NB4 (cell line): ENCODE data around the gene CCDC34.

Source experiments
- DNase-seq: peaks from one replicate; pipeline ENCODE4 v3.0.0; 2010; ENCODE audit warnings: low read depth
- H3K4me3 ChIP-seq: one replicate; pipeline ENCODE4 v1.5.1; 2011; ENCODE audit warnings: mild to moderate bottlenecking, low read depth, low read length, moderate library complexity
- MYC ChIP-seq: IDR thresholded peaks from 2 replicates; pipeline ENCODE4 v1.6.1; 2011; ENCODE audit warnings: low read depth, low read length
- POLR2A ChIP-seq: IDR thresholded peaks from 2 replicates; pipeline ENCODE4 v1.6.1; 2011; ENCODE audit warnings: mild to moderate bottlenecking; ENCODE audit not compliant: insufficient read length; ENCODE audit errors: extremely low read depth
- TF ChIP-seq, protein P1 (sequence below): IDR thresholded peaks from one replicate; pipeline ENCODE4 v1.5.1; 2012; ENCODE audit warnings: low read depth, low read length
- TF ChIP-seq, protein P2 (sequence below): IDR thresholded peaks from 2 replicates; pipeline ENCODE4 v1.6.1; 2011; ENCODE audit warnings: low read depth, low read length

The CCDC34 gene

DNA sequence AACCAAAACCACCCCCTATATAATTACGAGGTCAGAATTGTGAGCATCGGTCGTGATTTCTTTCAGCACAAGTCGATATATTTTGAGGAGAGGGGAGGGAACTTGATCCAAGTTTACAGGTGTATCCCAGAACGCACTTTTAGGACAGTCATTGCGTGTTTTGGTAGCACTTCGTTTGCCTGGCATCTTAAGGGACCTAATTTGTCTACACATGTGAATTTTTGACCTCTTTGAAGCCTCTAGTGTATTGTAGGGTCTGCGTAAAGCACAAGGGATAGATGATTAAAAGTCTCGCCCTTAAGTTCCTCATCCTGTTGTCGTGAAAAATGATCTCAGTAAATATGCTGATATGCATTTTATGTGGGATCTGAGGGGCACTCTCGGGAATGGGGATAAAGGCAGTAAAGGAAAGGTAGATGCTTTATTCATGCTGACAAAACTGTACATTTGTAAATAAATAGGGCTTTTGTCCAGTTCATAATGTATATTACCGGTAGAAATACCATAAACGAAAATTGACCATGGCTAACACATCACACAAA is 632 bp upstream of the CCDC34 start:
- peak overlapping the region; percentile 58 for H3K4me3 ChIP-seq
- DNase-seq = no peak
- no peak for TF ChIP-seq POLR2A
- TF ChIP-seq, protein P1, sequence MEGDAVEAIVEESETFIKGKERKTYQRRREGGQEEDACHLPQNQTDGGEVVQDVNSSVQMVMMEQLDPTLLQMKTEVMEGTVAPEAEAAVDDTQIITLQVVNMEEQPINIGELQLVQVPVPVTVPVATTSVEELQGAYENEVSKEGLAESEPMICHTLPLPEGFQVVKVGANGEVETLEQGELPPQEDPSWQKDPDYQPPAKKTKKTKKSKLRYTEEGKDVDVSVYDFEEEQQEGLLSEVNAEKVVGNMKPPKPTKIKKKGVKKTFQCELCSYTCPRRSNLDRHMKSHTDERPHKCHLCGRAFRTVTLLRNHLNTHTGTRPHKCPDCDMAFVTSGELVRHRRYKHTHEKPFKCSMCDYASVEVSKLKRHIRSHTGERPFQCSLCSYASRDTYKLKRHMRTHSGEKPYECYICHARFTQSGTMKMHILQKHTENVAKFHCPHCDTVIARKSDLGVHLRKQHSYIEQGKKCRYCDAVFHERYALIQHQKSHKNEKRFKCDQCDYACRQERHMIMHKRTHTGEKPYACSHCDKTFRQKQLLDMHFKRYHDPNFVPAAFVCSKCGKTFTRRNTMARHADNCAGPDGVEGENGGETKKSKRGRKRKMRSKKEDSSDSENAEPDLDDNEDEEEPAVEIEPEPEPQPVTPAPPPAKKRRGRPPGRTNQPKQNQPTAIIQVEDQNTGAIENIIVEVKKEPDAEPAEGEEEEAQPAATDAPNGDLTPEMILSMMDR = no peak

DNA sequence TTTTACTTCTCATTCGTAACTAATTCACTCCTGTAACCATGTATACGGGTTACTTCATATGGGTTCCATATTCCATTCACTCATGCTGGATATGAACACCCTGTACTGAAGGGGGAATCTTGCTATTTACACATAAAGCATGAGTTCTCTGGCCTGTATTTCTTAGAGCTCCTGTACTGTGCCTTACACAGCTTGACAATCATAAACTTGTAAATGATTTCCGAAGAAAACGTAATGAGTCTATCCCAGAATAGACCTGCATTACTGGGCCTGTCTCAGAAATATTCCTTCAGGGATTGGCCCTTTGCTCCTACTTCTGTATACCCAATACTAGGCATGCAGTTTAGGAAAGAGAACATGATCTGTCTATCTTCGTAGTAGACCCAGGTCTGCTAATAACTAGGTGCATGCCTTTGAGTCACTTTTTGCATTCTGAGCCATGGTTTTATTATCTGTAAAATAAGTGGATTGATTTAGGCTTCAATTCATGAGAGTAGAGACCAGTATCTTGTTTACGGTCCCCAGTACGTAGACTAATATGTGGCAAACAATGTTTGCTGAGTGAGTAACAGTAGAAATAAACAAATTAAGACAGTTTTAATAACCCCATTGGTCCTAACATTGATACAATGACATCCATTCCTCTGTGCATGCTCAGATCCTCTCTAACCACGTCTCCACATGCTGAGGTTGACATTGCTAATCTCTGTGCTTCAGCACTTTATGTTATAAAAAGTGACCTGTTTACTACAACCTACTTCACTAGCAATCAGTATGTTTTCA is 1.2 kb downstream of the CCDC34 start:
- no peak for DNase-seq
- peak overlapping the region; percentile 85 for H3K4me3 ChIP-seq
- no peak for TF ChIP-seq MYC
- TF ChIP-seq, protein P1 = no peak
- TF ChIP-seq, protein P2, sequence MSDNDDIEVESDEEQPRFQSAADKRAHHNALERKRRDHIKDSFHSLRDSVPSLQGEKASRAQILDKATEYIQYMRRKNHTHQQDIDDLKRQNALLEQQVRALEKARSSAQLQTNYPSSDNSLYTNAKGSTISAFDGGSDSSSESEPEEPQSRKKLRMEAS = no peak

DNA sequence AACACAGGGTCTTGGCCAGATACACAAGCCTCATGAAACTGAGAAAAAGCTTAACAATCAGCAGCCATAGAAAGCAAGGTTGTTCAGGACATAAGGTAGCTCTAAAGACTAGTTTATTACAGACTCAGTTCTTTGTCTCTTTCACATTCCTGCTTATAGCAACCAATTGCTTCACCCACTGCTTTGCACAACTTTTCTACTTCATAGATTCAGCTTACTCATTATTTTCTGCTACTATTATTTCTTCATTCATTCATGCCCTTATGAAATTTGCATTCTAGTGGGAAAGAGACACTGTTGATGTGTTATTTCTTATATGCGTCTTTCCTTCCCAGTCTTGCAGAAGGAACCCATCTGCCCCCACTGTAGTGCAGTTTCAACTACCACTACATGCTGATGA is 4.7 kb downstream of the CCDC34 start:
- no peak for DNase-seq
- no peak overlapping the region for H3K4me3 ChIP-seq
- TF ChIP-seq, protein P1 = no peak

DNA sequence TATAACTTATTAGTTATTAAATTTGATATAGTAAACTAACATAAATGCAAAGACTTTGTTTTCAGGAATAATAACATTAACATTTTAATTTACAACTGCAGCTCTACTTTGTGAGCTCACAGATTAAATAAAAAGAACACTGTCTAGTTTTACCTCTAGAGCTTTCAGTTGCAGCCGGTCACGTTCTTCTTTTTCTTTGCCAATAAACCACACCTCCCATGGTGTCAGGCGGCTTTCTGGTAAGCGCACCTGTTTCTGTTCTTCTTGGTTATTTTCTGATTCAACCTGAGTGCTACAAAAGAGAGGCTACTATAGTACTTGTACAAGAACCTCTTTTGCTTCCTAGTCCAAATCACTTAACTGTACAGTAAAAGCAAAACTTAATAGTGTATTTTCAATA is 5.8 kb downstream of the CCDC34 start:
- TF ChIP-seq, protein P1 = no peak
- no peak for TF ChIP-seq MYC
- TF ChIP-seq, protein P2 = no peak
- no peak for TF ChIP-seq POLR2A
- no peak for DNase-seq

DNA sequence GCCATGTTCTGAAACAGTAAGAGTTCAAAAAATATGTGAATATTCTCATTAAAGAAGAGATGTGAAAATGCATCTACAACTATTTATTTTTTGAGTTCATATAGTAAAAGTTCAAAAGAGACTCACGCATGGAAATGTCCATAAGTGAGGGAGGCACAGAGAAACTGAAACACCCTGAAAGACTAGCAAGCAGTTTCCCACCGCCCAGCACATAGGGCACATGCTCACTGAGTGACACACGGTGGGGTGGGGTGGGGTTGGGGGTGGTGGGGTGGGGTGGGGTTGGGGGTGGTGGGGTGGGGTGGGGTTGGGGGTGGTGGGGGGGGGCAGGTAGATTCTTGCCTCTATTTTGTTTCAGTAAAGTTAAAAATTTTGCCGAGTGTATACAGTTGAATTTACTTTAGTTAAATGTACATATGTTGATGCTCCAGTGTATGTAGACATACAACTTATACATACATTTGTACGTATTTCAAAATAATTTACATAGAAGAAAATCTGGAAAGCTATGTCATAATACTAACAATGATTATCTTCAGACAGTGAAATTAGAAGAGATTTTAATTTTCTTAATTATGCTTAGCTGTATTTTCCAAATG is 6.3 kb downstream of the CCDC34 start:
- H3K4me3 ChIP-seq = no peak overlapping the region
- TF ChIP-seq MYC (no peak), POLR2A (no peak)
- TF ChIP-seq, protein P1 = no peak
- TF ChIP-seq, protein P2 = no peak
- no peak for DNase-seq

More for the DNA sequence above, 5.8 kb downstream of the CCDC34 start:
- H3K4me3 ChIP-seq = no peak overlapping the region
